Measurements from ENCODE around the gene PLA2G15. TPM values are rescaled to one million over a fixed set of nuclear protein-coding genes. Genes with fewer than 3 reads are reported as not detected.

Gene PLA2G15
- total and polyA plus RNA-seq, 2 of the 13 experiments (the other 11 are each of a cell fraction or from before 2014, with no cell fraction given) = 14.4 to 23.7 TPM

DNA sequence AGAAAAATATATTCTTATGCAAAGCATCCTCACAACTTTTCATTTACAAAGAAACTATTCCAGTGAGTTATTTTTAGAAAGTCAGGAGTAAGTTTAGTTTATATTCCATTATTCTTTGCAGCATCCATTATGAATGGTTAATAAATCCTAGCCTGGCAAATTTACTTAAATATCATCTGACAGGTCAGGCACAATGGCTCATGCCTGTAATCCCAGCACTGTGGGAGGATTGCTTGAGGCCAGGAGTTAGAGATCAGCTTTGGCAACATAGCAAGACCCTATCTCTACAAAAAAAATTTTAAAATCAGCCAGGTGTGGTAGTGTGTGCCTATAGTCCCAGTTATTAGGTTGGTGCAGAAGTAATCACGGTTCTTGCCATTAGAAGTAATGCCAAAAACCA lies 22.1 kb upstream of the PLA2G15 start:
- Histone ChIP-seq H3K27ac (ENCODE audit: extremely low read length, insufficient read depth, low read length) (no peak overlapping the region), H3K4me1 (ENCODE audit: insufficient read depth, low read length) (peaks cover 38% of the 10 kb centered on the region), H3K79me2 (ENCODE audit: insufficient read depth, low read length) (no peaks in the 10 kb centered on the region), H3K27me3 (ENCODE audit: control insufficient read depth in 1 of 2, insufficient read depth in 2 of 2, low read length in 2 of 2) (no peaks in the 10 kb centered on the region), H3K9ac (ENCODE audit: insufficient read depth, low read depth, low read length) (no peak overlapping the region), H2AFZ (ENCODE audit: low read length) (no peak overlapping the region), H3K36me3 (replicated peaks in 1 of 2; ENCODE audit: control insufficient read depth in 1 of 2, insufficient read depth in 2 of 2, low read length in 2 of 2) (peaks cover 12 to 49% of the 10 kb centered on the region in 2 experiments), H3K4me3 (replicated peaks in 1 of 3; ENCODE audit: insufficient read depth in 1 of 3, low read depth in 2 of 3, low read length in 3 of 3) (no peak overlapping the region), H3K4me2 (ENCODE audit: low read depth, low read length) (no peak overlapping the region), H4K20me1 (ENCODE audit: insufficient read depth, low read length) (peaks cover under 1% of the 10 kb centered on the region; the same call in 1 of the 2 replicates), H3K9me3 (ENCODE audit: low read length) (no peaks in the 10 kb centered on the region)
- POLR2A ChIA-PET = no interaction called here
- BruUV-seq (replicated peaks) = no TSS peak
- intact Hi-C loops (cut with micrococcal nuclease; ENCODE audit: unreplicated experiment) (no loop called here), in situ Hi-C loops (cut with HindIII; ENCODE audit: extremely low pct_ligation_motif_present, low pct_unique_long_range_greater_than_20kb) (no loop called here)
- WGBS (ENCODE audit: low lambda C conversion rate) = 95% methylated on average over 1 of the region's 1 CpG
- FAIRE-seq = no peak
- no peak for ATAC-seq
- CTCF ChIA-PET (ENCODE audit: low intra/inter-chr PET ratio, low total read pairs) = no interaction called here
- DNase-seq (ENCODE audit: low spot score) = no peak
- TF ChIP-seq ATRX (CRISPR knock-in tag; IDR thresholded peaks at IDR 0.05; ENCODE audit: borderline replicate concordance) (no peak), TRIM24 (CRISPR knock-in tag; IDR thresholded peaks at IDR 0.05) (no peak), DNMT1 (CRISPR knock-in tag; IDR thresholded peaks at IDR 0.05) (no peak), ZNF562 (CRISPR knock-in tag; IDR thresholded peaks at IDR 0.05; ENCODE audit: borderline replicate concordance) (no peak), ZNF557 (CRISPR knock-in tag; IDR thresholded peaks at IDR 0.05) (no peak), CENPX (CRISPR knock-in tag; IDR thresholded peaks at IDR 0.05) (no peak), TGIF2 (CRISPR knock-in tag; IDR thresholded peaks at IDR 0.05) (no peak), ZFYVE20 (CRISPR knock-in tag; IDR thresholded peaks at IDR 0.05; ENCODE audit: borderline replicate concordance, low read depth) (no peak), HDAC2 (CRISPR knock-in tag; IDR thresholded peaks at IDR 0.05) (no peak), TBX3 (IDR thresholded peaks at IDR 0.05; ENCODE audit: borderline replicate concordance) (no peak), ZC3H4 (CRISPR knock-in tag; IDR thresholded peaks at IDR 0.05; ENCODE audit: borderline replicate concordance) (no peak), MIER3 (CRISPR knock-in tag; IDR thresholded peaks at IDR 0.05; ENCODE audit: borderline replicate concordance) (no peak), ATF7-NPFF (CRISPR knock-in tag; IDR thresholded peaks at IDR 0.05; ENCODE audit: low read depth) (no peak), PRMT3 (CRISPR knock-in tag; IDR thresholded peaks at IDR 0.05; ENCODE audit: borderline replicate concordance, low read depth) (no peak), ZBTB1 (CRISPR knock-in tag; IDR thresholded peaks at IDR 0.05; ENCODE audit: borderline replicate concordance) (no peak), PRPF4 (IDR thresholded peaks at IDR 0.05; ENCODE audit: low read depth, low read length, poor library complexity, severe bottlenecking) (no peak)
- TF ChIP-seq, protein P1, sequence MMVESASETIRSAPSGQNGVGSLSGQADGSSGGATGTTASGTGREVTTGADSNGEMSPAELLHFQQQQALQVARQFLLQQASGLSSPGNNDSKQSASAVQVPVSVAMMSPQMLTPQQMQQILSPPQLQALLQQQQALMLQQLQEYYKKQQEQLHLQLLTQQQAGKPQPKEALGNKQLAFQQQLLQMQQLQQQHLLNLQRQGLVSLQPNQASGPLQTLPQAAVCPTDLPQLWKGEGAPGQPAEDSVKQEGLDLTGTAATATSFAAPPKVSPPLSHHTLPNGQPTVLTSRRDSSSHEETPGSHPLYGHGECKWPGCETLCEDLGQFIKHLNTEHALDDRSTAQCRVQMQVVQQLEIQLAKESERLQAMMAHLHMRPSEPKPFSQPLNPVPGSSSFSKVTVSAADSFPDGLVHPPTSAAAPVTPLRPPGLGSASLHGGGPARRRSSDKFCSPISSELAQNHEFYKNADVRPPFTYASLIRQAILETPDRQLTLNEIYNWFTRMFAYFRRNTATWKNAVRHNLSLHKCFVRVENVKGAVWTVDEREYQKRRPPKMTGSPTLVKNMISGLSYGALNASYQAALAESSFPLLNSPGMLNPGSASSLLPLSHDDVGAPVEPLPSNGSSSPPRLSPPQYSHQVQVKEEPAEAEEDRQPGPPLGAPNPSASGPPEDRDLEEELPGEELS (CRISPR knock-in tag; IDR thresholded peaks at IDR 0.05) = no peak
- TF ChIP-seq, protein P2, sequence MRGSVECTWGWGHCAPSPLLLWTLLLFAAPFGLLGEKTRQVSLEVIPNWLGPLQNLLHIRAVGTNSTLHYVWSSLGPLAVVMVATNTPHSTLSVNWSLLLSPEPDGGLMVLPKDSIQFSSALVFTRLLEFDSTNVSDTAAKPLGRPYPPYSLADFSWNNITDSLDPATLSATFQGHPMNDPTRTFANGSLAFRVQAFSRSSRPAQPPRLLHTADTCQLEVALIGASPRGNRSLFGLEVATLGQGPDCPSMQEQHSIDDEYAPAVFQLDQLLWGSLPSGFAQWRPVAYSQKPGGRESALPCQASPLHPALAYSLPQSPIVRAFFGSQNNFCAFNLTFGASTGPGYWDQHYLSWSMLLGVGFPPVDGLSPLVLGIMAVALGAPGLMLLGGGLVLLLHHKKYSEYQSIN (CRISPR knock-in tag; IDR thresholded peaks at IDR 0.05; ENCODE audit: borderline replicate concordance) = no peak
- TF ChIP-seq, protein P3, sequence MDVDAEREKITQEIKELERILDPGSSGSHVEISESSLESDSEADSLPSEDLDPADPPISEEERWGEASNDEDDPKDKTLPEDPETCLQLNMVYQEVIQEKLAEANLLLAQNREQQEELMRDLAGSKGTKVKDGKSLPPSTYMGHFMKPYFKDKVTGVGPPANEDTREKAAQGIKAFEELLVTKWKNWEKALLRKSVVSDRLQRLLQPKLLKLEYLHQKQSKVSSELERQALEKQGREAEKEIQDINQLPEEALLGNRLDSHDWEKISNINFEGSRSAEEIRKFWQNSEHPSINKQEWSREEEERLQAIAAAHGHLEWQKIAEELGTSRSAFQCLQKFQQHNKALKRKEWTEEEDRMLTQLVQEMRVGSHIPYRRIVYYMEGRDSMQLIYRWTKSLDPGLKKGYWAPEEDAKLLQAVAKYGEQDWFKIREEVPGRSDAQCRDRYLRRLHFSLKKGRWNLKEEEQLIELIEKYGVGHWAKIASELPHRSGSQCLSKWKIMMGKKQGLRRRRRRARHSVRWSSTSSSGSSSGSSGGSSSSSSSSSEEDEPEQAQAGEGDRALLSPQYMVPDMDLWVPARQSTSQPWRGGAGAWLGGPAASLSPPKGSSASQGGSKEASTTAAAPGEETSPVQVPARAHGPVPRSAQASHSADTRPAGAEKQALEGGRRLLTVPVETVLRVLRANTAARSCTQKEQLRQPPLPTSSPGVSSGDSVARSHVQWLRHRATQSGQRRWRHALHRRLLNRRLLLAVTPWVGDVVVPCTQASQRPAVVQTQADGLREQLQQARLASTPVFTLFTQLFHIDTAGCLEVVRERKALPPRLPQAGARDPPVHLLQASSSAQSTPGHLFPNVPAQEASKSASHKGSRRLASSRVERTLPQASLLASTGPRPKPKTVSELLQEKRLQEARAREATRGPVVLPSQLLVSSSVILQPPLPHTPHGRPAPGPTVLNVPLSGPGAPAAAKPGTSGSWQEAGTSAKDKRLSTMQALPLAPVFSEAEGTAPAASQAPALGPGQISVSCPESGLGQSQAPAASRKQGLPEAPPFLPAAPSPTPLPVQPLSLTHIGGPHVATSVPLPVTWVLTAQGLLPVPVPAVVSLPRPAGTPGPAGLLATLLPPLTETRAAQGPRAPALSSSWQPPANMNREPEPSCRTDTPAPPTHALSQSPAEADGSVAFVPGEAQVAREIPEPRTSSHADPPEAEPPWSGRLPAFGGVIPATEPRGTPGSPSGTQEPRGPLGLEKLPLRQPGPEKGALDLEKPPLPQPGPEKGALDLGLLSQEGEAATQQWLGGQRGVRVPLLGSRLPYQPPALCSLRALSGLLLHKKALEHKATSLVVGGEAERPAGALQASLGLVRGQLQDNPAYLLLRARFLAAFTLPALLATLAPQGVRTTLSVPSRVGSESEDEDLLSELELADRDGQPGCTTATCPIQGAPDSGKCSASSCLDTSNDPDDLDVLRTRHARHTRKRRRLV (CRISPR knock-in tag; IDR thresholded peaks at IDR 0.05) = no peak

All from HepG2 (cell line).